Stimulated activated CD4-positive, alpha-beta T cell treated with anti-CD3 and anti-CD28 coated beads, Interleukin-4, amount 100 ng/mL, for 4 hours (primary cell): Measurements from ENCODE around the gene PSMD13.

Source experiments
- DNase-seq, 2 experiments: peaks; one replicate each; pipeline ENCODE4 v3.0.0-alpha.2; 2020

PSMD13 gene

DNA sequence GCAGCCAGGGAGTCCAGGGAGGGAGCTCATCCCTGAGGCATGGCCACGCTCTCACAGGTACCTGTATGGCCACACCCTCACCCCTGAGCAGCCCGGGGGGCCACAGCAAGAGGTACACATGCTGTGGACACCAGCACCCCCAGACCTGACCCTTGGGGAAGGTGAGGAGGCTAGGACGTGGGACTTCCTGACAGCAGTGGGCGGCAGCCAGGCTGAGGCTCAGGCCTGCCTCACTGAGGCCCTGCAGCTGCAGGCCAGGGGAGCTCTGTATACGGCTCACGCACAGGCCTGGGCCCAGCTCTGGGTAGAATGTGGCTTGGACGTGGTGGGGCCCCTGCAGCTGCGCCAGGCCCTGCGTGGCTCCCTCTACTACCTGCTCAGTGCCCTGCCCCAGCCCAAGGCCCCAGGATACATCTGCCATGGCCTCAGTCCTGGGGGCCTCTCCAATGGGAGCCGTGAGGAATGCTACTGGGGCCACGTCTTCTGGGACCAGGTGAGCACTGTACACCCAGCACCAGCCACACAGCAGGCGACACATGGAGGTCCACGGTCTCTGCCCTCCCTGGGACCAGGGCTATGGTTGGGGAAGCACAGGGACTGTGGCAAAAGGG, 54.0 kb downstream of the PSMD13 start:
- no peak for DNase-seq

GRCh38 chr11:291281-292210, 54.8 kb downstream of the PSMD13 start:
- no peak for DNase-seq

DNA sequence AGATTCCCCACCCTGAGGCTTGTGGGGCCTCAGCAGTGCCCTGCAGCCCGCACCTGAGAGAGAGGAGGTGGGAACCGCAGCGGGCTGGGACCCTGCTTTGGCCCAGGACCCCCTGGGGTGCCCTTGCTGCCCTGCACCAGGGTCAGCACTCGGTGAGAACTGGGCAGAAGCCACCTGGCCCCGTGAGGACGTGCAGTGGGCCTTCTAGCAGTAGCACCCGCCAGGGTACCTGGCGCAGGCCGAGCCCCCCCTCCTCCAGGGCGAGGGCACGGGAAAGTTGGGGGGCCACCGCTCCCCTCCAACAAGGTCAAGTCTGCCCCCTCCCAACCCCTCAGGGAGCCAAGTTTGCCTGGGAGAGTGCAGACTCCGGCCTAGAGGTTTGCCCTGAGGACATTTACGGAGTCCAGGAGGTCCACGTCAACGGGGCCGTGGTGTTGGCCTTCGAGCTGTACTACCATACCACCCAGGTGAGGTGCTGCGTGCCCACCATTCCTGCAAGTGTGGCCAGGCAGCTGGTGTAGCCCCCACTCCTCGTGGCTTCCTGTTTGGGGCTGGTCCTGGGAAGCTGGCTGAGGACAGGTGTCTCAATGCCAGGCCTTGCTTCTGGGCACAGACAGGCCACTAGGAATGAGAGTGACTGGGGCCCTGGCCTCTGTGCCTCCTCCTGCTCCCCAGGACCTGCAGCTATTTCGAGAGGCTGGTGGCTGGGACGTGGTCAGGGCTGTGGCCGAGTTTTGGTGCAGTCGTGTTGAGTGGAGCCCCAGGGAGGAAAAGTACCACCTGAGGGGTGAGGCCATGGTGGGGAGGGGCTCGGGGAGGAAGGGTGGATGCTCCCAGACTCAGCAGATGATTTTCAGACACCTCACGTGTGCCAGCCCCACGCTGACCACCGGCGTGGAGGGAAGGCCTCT, 55.7 kb downstream of the PSMD13 start:
- no peak for DNase-seq

- DNase-seq = no peak
These were observed 56.6 kb downstream of the PSMD13 start for GRCh38 chr11:293271-293851.

DNA sequence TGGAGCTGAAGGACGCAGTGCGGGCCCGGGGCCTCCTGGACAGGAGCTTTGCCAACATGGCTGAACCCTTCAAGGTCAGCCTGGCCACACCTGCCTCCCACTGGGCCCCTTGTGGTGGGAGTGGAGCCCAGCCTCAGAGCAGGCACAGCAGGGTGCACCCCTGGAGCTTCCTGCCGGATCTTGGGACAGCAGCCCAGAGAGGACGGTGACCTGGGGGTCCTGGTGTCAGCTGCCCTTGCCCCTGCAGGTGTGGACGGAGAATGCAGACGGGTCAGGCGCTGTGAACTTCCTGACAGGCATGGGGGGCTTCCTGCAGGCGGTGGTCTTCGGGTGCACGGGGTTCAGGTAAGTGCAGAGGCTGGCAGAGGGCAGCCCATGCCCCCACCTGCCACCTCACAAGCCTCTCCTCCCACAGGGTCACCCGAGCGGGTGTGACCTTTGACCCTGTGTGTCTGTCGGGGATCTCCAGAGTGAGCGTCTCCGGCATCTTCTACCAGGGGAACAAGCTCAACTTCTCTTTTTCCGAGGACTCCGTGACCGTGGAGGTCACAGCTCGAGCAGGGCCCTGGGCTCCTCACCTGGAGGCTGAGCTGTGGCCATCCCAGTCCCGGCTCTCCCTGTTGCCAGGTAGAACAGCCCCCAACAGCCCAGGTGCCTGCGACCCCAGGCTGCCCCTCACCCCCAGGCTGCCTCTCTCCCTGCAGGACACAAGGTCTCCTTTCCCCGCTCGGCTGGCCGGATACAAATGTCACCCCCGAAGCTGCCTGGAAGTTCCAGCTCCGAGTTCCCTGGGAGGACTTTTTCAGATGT, 57.3 kb downstream of the PSMD13 start:
- DNase-seq = no peak

GRCh38 chr11:294780-295179, 58.0 kb downstream of the PSMD13 start:
- DNase-seq = no peak

DNA sequence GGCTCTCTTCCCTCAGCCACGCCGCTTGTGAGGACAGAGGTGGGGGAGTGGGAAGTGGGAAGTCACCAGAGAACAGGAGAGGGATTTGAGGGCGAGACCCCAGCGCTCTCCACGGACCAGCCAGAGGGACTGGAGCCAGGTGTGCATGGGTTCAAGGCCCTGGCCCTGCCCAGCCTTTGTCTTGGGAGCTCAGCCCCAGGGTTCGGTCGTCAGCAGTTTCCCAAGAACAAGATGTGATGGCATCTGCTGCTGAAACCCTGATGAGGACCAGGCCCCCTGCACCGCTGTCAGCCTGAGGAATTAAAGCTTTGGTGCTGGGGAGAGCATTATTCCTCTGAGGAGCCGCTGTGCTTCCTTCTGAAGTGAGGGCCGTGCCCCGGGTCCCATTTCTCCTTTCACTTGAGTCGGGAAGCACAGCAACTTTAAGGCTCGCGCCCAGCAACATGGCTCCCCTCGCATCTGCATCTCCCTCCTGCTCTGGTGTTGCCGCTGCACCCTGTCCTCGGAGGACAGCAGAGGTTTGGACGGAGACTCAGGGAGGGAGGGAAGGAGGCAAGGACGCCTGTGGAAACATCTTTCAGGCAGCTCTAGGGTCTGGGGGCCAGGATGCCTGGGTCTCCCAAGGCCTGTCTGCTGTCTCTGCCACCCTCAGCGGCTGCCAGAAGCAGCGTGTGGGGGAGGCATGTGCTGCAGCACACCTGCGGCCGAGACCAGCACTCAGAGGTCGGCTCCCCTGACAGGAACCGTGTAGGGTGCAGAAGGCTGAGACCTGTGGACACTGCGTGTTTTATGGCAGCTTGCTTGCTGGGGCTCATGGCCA, 58.8 kb downstream of the PSMD13 start:
- no peak for DNase-seq

GRCh38 chr11:296171-297050, 59.6 kb downstream of the PSMD13 start:
- DNase-seq = no peak

DNA sequence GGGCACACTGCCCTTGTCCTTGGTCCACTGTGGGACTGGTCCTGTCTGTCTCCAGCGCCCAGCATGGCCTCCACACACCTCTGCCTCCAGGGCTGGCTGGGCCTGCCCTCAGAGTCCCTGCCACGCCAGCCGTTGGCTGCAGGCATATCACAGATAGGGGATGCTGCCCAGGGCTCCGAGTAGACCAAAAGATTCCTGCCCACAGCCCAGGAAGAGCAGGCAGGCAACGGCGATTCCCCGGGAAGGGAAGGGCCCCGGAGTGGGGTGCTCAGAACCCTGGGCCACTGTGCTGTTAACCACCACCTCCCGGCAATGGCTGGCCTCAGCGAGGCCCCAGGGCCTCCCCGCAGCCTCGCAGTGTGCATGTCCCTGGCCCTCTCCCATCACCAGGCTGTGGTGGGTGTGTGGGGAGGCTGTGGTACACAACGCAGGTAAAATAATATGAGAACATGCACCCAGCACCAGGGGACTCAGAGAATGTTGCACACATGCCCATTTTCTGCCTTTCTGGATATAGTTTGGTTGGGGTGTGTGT, 60.3 kb downstream of the PSMD13 start:
- no peak for DNase-seq

DNA sequence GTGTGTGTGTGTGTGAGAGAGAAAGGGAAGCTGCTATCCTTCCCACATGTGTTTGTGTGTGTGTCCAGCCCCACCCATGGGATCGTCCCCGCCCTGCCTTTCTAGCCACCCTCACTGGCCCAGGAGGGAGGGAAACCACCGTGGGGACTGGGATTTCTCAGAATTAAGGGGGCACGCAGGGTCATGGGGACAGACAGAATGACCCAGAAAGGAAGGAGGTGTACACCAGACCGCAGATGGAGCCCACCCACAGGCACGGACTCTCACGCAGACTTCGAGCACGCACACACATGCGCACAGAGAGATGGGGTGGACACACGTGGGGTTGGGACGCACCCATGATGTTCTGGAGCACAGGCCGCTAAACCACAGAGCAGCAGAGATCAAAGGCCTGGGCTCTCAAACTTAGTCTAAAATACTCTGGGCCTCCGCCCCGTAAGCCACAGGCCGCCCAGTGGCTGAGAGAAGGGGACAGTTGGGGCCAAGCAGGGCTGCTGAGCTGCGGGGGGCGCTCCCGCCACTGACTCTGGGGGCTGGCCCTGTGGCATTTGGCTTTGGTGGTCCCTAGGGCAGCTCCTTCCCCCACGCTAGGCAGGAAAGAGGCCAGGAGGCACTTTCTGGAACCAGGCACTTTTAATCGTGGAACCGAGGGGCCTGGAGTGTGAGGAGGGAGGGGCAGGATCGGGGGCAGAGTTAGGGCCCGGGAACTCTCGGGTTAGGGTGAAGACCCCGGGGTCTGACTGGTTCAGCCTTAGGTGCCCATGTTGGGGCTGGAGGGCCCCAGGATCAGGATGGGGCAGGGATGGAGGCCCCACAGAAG, 61.0 kb downstream of the PSMD13 start:
- DNase-seq = peak in 1 of 2 experiments; percentile 47

DNA sequence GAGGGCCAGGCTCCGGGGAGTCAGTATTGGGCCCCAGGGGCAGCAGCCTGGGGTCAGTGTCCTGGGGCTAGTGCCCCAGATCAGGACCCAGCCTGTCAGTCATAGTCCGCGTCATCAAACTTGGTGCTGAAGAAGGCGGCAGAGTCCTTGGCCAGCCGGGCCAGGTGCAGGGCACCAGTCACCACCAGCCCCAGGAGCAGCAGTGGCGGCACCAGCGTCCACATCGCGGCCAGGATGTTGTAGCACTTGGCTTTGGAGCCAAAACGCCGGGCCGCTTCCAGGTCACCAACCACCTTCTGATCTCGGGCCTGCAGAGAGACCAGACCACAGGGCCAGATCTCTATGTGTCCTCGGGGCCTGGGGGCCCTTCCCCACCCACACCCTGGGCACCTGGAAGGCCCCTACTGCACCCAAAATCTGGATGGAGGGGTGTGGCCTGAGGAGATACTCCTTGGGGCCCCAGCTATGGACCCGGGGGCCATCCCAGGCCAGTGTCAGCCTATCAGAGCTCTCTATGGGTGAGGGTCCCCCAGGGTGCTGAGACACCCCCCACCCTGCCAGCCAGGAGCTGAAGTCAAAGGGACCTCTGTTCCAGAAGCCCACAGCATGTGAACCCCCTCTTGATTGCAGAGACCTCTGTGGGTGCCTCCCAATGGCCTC, 61.8 kb downstream of the PSMD13 start:
- DNase-seq = peak in 1 of 2 experiments; percentile 15

- DNase-seq = no peak
These were observed 62.5 kb downstream of the PSMD13 start, which contains the start of gene IFITM5 for GRCh38 chr11:299081-299891. Gene IFITM5 (minus strand): TSS chr11:299526. CDS start chr11:299490, 36 bp downstream.

DNA sequence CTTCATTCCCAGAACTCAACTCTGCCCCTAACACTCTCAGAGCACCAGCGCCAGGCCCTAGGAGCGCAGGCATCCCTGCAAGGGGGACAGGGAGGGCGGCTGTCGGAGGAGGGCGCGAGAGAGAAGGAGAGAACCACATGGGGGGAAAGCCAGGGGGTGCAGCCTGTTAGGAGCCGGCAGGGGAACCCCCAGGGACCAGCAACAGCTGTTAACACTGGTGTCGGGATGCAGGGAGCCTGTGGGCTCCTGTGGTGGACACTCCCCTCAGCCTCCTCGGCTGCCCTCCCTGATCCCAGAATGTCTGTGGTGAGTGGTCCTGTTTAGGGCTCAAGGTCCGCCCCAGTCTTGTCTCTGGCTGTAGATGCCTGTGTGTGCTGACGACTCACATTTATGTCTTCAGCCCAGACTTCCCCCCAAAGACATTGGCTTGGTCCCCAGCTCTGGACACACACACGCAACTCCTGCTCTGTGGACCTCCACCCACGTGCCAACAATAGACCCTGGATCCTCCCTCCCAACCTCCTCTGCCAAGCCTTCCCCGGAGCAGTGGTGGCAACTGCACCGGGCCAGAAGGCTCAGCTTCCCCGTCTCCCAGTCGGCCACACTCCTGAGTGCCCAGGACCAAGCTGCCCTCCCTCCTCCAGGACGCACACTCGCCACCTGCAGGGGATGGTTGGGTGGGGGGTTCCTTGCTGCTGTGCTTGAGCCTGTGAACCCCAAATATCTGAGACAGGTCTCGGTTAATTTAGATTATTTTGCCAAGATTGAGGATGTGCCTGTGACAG, 63.4 kb downstream of the PSMD13 start:
- no peak for DNase-seq
